22Rv1 (cell line): ENCODE results near the gene PCDHGA8.

Experiments used
- ZFX ChIP-seq: fragments of 450-650 bp; IDR thresholded peaks from 2 replicates; pipeline ENCODE4 v1.6.1; 2017; ENCODE audit warnings: antibody characterized with exemption, borderline replicate concordance
- TF ChIP-seq, protein P1 (sequence below): fragments of 450-650 bp; IDR thresholded peaks from 2 replicates; pipeline ENCODE4 v1.5.1; 2017; ENCODE audit warnings: mild to moderate bottlenecking

GRCh38 chr5:141362719-141363118 is 29.7 kb upstream of the PCDHGA8 start:
- TF ChIP-seq, protein P1, sequence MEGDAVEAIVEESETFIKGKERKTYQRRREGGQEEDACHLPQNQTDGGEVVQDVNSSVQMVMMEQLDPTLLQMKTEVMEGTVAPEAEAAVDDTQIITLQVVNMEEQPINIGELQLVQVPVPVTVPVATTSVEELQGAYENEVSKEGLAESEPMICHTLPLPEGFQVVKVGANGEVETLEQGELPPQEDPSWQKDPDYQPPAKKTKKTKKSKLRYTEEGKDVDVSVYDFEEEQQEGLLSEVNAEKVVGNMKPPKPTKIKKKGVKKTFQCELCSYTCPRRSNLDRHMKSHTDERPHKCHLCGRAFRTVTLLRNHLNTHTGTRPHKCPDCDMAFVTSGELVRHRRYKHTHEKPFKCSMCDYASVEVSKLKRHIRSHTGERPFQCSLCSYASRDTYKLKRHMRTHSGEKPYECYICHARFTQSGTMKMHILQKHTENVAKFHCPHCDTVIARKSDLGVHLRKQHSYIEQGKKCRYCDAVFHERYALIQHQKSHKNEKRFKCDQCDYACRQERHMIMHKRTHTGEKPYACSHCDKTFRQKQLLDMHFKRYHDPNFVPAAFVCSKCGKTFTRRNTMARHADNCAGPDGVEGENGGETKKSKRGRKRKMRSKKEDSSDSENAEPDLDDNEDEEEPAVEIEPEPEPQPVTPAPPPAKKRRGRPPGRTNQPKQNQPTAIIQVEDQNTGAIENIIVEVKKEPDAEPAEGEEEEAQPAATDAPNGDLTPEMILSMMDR, result no peak
- TF ChIP-seq ZFX, result no peak
